GM18517 (cell line): ENCODE results near the gene NBL1.
"Not testable (repeated sequence)": the region's sequence is repeated elsewhere in the genome, so short reads cannot be mapped to it uniquely, and the experiment has no call there.

Source experiments
- ATAC-seq: cut with Tn5 transposase; IDR thresholded peaks from one replicate; pipeline ENCODE4 v1.9.1; 2021; ENCODE audit warnings: mild to moderate bottlenecking, moderate library complexity; ENCODE audit not compliant: unreplicated experiment

Gene NBL1

DNA sequence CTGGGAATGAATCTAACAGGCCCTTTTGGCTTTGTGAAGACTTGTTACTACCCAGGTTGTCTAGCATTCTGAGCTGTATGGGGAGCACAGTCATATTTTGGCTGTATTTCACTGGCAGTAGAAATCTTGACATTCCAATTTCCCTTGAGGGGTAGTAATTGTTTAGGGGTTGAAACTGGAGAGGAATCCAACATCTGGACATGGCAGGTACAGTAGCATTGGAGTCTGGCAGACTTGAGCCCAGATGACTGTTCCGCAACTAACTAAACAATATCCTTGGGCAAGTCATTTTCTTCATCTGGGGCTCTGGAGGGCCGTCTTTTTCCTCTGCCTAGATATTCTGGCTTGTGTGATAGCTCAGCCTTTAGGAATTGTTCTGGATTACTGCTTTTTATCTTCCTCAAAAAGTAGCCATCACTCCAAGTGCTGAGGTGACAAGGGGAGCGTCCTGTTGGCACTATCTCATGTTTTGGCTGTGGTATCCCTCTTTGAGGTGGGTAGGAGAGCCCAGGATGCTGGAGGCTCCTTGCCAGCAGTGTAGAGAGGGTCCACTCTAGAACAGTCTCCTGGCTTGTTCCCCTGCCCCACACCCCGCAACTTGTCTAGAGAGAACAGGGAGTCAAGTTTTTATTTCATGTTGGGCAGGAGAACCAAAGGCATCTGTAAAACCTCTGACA is 22.7 kb upstream of the NBL1 start:
- no peak for ATAC-seq

DNA sequence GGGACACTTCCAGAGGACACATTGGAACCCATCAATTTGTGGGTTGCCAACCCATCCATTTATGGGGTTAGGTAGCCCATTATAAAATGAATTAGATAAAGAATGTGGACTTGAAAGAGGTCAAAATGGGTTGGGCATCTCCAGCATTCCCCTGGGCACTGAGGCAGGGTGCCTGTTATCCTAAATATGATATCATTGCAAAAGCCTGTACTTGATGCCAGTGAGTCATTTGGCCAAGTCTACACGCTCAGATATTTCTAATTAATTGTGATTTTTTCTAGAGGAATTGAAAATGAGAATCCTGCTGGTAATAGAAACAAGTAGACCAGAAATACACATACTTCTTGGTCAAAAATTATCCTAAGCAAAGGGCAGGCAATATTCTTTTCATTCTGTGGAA is 21.9 kb upstream of the NBL1 start:
- ATAC-seq = no peak

DNA sequence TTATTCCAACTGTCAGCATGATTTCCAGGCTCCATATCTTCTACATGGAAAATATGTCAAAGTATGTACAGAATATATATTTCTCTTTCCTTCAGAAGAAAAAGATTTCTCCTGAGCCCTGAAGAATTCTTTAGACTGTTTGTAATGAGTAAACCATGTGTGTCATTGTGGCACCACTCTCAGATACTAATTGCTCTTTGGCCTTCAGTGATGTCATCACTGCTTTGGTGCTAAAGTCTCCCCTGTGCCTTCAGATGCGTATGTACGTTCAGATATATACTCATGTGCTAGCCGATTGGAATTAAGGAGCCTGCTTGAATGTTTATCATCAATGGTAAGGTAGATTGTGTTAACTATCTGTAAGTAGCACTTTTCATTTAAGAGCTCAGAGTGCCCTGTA is 20.6 kb upstream of the NBL1 start:
- no peak for ATAC-seq

DNA sequence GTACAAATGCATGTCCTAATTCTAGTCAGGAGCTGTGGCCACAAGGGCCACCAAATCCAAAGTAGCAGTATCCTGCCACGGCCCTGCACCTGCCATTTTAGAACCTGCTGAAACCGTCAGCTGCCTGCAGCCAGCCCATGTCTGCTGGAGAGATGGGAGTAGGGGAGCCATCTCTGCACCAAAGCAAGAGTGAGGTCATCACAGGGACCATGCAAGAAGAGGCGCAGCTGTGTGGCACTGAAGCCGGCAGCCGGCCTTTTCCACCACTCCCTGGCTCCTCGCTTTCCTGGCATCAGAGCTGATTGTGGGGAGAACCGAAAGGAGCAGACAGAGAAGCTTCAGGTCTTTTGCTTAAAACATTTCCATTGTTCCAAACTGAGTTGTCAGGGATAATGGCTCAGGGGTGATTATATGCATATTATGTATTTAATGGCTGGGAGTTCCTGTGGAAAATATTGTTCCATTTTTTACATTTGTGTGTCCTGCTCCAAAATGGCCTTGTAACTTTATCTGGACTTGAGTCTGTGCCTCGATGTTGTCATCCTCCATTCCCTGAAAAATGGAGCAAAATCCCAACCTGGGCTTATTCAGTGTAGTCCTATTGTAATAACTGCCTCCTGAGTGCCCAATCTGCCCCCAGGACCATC is 18.7 kb upstream of the NBL1 start:
- no peak for ATAC-seq

DNA sequence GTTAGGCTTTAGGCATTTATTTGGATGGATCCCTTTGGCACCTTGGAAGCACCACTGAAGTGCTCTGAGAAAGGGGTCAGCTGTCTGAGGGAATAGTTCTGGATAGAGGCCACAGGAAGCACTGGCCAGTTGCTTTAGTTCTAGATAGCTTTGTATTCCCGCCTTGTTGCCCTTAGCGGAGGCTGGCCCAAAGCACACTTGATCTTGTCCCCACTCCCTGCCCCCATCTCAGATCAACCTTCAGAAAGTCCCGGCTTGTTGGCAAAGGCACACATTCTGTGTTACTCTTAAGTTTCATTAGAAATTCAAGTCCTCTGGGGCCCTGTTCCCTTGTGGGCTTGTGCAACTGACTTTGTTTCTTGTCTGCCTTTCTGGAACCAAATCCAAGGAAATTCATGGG is 15.2 kb upstream of the NBL1 start:
- ATAC-seq = no peak

DNA sequence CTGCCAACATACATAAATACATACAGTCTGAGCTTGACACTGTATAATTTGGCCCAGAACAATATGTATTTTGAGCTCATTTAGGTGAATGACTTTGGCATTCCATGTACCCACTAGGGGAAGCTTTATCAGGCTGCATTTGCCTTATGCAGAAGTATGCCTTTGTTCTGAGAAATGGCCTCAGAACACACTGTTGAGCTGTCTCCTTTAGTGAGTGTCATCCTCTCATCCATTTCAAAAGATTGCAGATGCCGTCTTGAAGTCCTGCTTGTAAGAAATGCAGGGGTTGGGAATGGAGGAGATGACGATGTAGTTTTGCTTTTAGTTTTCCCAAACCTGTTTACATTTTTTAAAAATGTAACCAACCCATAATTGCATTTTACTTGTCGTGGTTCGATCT is 14.8 kb upstream of the NBL1 start:
- ATAC-seq = no peak

DNA sequence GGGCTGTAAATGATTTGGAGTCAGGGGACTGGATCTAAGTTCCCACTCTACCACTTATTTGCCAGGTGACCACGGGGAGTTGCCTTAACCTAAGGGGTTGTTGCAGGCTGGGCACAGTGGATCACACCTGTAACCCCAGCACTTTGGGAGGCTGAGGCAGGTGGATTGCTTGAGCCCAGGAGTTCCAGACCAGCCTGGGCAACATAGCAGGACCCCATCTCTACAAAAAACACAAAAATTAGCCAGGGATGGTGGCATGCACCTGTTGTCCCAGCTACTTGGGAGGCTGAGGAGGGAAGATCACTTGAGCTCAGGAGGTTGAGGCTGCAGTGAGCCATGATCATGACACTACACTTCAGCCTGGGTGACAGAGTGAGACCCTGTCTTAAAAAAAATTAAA is 13.9 kb upstream of the NBL1 start:
- not testable (repeated sequence) for ATAC-seq

DNA sequence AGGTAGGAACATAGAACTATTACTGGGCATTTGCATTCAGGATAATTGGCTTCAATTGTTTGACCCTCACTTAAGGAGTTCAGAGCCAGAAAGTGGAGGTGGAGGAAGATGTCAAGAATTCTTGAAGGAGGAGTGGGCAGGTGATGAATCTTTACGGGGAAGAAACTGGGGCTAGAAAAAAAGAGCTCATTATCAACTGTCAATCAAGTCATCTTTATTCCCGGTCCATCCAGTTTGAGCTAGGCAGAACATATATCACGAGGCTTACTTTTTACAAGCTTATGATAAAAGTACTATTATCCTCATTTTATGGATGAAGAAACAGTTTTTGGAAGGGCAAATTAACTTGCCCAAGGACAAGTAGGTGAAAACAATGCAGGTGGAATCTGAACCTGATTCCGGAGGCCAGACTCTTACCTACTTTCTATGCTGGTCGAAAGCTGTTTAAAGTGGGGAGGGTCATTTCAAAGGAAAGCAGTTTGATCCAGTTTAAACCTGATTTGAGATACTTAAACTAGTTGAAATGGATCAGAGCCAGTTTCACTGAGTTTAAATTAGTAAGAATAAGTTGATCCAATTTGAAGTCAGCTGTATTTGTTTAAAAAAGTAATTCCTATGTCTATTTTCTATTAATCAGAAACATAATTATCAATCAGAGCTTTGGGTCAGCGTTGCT is 13.3 kb upstream of the NBL1 start:
- ATAC-seq = no peak

DNA sequence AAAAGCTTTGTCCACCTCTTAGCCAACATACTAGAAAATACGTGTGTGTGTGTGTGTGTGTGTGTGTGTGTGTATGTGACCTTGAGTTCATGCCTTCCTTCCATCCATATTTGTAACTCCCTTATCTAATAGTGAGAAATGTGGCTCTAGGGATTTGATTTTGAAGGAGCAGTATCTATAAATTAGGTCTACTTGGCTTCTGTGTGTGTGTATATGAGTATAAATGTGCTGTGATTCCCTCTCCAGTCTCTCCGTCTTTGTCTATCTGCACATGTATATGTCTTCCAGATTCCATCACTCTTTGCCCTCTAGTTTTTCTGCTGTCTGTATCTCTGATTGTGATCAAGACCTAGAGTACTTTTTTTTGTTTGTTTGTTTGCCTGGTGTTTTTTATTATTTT is 11.9 kb upstream of the NBL1 start:
- ATAC-seq = no peak

DNA sequence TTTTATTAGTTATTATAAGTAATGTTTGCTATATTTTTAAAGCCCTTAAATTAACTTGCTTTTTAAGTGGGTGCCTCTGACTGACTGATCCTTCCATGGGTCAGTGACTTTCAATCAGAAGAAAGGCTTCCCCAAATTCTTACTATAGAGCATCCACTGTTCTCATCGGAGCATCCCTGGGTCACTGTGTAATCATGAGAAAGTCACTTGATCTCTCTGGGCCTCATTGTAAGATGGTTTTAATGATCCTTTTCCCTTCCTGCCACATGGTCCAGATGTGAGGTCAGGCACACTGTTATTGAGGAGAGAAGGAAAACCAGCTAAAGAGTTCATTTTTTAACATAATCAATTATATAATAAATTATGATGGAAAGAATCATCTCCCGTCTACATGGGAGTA is 11.0 kb upstream of the NBL1 start:
- ATAC-seq = no peak

DNA sequence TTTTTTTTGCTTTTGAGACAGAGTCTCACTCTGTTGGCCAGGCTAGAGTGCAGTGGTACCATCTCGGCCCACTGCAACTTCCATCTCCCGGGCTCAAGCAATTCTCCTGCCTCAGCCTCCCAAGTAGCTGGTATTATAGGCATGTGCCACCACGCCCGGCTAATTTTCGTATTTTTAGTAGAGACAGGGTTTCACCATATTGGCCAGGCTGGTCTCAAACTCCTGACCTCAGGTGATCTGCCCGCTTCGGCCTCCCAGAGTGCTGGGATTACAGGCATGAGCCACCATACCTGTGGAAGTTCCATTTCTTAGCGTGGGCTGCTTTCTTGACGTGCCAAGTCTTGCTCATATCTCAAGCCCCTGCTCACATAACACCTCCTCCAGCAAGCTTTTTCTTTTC is 9.0 kb upstream of the NBL1 start:
- ATAC-seq = not testable (repeated sequence)

DNA sequence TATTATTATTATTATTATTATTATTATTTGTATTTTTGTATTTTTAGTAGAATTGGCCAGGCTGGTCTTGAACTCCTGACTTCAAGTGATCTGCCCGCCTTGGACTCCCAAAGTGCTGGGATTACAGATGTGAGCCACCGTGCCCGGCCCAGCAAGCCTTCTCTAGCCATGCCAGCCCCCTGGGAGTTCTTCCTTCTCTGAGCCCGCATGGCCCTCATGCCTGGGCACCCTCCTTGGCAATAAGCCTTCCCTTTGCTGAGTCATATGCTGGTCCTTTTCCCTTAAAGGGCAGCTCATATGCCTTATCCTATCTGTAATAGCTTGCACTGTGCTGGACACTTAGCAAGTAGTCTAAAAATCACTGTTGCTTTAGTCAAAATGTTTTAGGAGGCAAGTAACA is 8.5 kb upstream of the NBL1 start:
- no peak for ATAC-seq

DNA sequence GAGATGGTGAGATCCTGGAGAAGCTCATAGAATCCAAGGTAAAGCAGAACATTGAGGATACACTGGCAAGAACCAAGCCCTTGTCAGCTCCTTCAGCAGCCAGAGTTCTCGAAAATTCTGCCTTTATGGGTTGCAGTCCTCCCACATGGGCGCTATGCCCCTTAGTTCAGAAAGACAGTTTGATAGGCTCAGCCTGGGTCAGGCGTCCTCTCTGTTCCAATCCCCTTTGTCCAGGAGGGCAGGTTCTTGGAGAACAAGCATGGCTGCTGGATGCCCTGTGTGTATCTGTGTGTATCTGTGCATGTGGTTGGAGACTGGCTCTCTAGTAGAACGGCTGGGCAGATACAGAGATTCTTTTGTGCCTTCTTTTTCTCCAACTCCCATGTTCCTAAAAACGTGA is 8.0 kb upstream of the NBL1 start:
- ATAC-seq = no peak

DNA sequence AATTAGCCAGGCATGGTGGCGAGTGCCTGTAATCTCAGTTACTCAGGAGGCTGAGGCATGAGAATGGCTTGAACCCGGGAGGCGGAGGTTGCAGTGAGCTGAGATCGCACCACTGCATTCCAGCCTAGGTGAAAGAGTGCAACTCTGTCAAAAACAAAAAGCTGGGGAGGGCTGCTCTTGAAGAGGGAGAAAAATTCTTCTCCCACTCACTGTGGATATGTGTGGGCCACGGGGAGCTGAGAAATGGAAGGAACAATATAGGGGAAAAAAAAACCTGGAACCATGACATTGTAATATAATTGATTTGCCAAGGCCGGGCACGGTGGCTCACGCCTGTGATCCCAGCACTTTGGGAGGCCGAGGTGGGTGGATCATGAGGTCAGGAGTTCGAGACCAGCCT is 7.4 kb upstream of the NBL1 start:
- ATAC-seq = not testable (repeated sequence)

DNA sequence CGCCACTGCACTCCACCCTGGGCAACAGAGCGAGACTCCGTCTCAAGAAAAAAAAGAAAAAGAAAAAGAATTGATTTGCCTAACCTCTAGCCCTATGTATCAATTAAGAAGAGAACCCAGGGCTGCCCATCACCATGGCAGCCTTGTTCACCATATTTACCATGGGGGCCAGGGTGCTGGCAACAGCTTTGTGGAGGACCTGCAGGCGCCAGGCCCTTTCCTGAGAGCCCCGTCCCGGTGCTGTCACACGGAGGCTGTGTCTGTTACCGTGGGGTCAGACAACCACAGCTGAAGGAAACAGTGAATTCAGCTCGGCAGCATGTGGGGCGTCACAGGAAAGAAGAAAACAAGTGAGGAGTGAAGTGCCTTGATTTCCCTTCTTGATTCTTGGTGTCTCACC is 6.5 kb upstream of the NBL1 start:
- no peak for ATAC-seq

DNA sequence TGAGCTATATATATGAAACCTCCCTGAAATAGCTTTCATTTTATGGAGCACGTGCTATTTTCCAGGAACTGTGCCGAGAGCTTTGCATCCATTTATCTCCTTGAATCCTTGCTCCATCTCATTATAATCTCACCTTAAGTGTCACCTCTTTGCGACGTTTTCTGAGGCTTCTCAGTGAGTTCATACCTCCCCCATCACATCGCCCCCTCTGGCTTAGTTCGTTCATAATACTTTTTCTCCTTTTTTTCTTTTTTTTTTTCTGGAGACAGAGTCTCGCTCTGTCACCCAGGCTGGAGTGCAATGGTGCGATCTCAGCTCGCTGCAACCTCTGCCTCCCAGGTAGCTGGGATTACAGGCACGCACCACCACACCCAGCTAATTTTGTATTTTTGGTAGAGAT is 4.9 kb upstream of the NBL1 start:
- not testable (repeated sequence) for ATAC-seq

DNA sequence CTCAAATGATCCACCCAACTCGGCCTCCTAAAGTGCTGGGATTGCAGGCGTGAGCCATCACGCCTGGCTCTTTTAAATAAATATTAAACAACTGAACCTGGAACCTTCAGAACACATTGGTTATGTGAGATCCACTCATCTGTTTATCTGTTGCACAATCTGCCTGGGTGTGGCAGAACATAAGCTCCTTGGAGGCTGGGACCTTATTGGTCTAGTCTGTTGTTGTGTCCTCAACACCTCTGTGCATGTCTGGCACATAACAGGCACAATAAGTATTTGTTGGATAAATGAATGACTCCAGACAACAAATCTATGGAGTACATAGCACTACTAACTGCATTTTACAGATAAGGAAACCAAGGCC is 4.1 kb upstream of the NBL1 start:
- no peak for ATAC-seq

DNA sequence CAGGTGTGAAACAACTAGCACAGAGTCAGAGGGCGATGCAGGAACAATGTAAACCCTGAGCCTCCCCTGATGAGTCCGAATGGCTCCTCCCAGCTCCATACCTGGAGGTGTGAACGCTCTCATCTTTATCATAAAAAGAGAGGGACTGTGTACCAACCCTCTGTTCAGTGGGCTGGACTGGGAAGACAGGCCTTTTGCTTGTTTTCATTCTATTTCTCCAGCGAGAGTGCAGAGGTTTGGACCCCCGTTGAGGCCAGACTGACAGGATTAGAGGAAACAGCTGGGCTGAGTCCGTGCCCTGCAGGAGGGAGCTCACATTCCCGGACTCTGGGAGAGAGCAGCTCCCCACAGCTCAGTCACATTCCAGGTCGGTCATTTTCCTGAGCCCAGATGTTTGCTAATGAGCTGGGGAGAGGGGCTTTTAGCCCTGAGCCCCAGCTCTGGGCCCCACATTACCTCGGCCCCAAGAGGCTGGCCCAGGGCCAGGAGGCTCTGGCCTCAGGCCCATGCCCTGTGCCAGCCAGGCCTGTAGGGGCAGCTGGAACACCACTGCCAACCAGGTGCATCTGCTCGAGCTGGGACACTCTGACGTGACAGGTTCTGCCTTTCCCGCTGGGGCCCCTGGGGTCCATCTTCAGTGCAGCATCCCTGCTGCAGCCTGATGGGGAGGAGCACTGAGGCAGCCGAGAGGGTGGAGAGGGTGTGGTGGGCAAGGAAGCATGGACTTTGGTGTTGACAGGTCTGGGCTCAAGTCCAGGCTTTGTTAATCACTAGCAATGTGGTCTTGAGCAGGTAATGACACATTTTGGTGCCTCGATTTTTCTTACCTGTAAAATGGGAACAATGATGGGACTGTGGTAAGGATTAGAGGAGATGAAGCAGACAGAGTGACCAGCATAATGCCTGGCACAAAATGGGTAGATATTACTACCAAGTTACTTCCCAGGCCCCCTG is 3.5 kb upstream of the NBL1 start:
- no peak for ATAC-seq

DNA sequence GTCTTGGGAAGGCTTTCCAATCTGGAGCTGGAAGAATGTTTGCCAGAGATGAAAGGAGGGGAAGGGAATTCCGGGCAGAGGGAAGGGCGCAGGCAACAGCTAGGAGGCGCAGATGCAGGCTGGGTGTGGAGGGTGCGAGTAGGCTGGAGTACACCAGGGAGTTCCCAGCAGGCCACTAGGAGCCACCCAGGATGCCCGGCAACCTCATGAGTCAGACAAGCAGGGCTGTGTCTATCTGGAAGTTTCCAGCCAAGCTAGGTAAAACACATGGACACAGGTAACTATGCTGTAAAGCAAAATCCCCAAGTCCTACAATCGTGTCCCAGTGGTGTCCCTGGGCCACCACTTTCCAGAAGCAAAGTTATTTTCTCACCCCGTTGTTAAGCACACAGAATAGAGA is 990 bp upstream of the NBL1 start:
- no peak for ATAC-seq

DNA sequence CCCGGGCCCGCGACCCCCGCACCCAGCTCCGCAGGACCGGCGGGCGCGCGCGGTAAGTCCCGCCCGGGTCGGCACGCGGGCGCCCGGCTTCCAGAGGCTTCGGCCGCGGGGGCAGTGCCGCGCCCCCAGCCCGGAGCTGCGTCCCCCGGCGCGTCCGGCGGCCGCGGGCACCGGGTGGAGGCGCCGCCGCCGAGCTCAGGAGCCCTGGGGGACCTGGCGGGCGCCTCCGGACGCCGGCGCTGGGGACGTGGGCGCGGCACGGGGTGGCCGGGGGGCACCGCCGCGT is 227 bp downstream of the NBL1 start:
- no peak for ATAC-seq

DNA sequence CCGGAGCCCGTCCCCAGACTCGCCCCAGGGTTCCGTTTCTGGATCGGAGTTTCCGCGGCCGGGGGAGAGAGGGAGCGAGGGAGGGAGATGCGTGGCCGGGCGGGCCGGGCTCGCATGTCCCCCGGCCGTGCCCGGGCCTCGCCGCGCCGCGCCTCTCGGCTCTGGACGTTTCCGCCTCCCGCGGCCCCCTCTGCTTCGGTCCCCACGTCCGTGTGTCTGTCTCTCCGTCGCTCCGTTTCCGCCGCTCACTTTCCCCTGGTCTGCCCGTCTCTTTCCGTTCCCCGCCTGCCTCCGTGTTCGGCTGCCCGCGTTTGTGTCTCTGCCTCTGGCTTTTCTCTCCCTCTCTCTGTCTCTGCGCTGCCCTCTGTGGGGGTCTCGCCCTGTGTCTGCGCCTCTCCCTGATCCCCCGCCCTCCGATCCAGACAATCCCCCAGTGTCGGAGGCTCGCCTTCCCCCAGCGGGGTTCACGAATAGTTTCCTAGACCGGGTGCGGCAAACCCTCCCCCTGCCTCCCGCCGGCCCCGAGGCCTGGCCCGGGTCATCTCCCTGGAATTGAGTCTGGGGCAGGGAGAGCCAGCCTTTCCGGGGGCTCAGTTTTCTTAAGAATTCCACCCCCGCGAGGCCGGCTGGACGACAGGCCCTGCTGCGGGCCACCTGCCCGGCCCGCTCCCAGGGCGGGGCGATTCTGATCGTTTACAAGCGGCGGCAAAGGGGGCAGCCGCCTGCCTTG is 735 bp downstream of the NBL1 start:
- no peak for ATAC-seq
